Peyer's patch (tissue), 4 donors: ENCODE results near the gene BPI.

ENCODE experiments used
- CTCF ChIP-seq, 6 experiments: fragments of 450-650 bp in 4 of 6; fragments of 200-600 bp in 2 of 6; sonication (generic) in 1 of 6; IDR thresholded peaks; one replicate each; pipeline ENCODE4 v1.5.1; 2017 to 2019; ENCODE audit warnings: antibody characterized with exemption in 6 of 6, mild to moderate bottlenecking in 3 of 6, moderate library complexity in 1 of 6
- POLR2A ChIP-seq, 2 donors: fragments of 450-650 bp; IDR thresholded peaks; one replicate each; pipeline ENCODE4 v1.5.1; 2017; ENCODE audit warnings: antibody characterized with exemption in 2 of 2, mild to moderate bottlenecking in 2 of 2, moderate library complexity in 2 of 2

- TF ChIP-seq CTCF (IDR thresholded peaks at IDR 0.05) (no peak), POLR2A (IDR thresholded peaks at IDR 0.05) (no peak)
Observed at GRCh38 chr20:38306379-38306778, 2.4 kb downstream of the BPI start.
